Stimulated activated naive CD8-positive, alpha-beta T cell treated with anti-CD3 and anti-CD28 coated beads, Interleukin-15, Interleukin-2, amounts not matched to agents 100 ng/mL and 50 ng/mL, for 24 hours (primary cell): Measurements from ENCODE around the gene RELL2.
"Not testable (repeated sequence)": the region's sequence is repeated elsewhere in the genome, so short reads cannot be mapped to it uniquely, and the experiment has no call there.

Experiments used
- H3K27ac Mint-ChIP-seq: one replicate; pipeline ENCODE4 v1.8.0; 2021; ENCODE audit warnings: mild to moderate bottlenecking, mixed read lengths
- H3K27me3 Mint-ChIP-seq: one replicate; pipeline ENCODE4 v1.8.0; 2021; ENCODE audit warnings: mixed read lengths
- H3K36me3 Mint-ChIP-seq: one replicate; pipeline ENCODE4 v1.8.0; 2021; ENCODE audit warnings: low read depth, mixed read lengths
- H3K4me1 Mint-ChIP-seq: one replicate; pipeline ENCODE4 v1.8.0; 2021; ENCODE audit warnings: low read depth, mixed read lengths
- H3K4me3 Mint-ChIP-seq: one replicate; pipeline ENCODE4 v1.8.0; 2021; ENCODE audit warnings: mild to moderate bottlenecking, mixed read lengths
- H3K9me3 Mint-ChIP-seq: one replicate; pipeline ENCODE4 v1.8.0; 2021; ENCODE audit warnings: mixed read lengths

RELL2 gene, protein sequence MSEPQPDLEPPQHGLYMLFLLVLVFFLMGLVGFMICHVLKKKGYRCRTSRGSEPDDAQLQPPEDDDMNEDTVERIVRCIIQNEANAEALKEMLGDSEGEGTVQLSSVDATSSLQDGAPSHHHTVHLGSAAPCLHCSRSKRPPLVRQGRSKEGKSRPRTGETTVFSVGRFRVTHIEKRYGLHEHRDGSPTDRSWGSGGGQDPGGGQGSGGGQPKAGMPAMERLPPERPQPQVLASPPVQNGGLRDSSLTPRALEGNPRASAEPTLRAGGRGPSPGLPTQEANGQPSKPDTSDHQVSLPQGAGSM

GRCh38 chr5:141636413-141637122 lies at the start of gene RELL2, which contains the start of gene HDAC3:
RELL2 (plus strand) TSS chr5:141636997; CDS start chr5:141638226, 1,229 bp downstream.
HDAC3 (minus strand) TSS chr5:141636849; CDS start chr5:141636790, 59 bp downstream.
- peak within 1 kb of the TSS; percentile 92 for H3K4me3 Mint-ChIP-seq
- H3K36me3 Mint-ChIP-seq, result peaks cover 51% of the 10 kb centered on the region
- peaks cover 60% of the 10 kb centered on the region for H3K4me1 Mint-ChIP-seq
- H3K27me3 Mint-ChIP-seq, result no peaks in the 10 kb centered on the region
- peak within 1 kb of the TSS; percentile 90 for H3K27ac Mint-ChIP-seq
- no peaks in the 10 kb centered on the region for H3K9me3 Mint-ChIP-seq

- H3K4me1 Mint-ChIP-seq, result peaks cover 29% of the 10 kb centered on the region
- no peak overlapping the region for H3K27ac Mint-ChIP-seq
- no peaks in the 10 kb centered on the region for H3K27me3 Mint-ChIP-seq
- no peaks in the 10 kb centered on the region for H3K9me3 Mint-ChIP-seq
- H3K4me3 Mint-ChIP-seq, result no peak overlapping the region
- peaks cover 52% of the 10 kb centered on the region for H3K36me3 Mint-ChIP-seq
Observed at GRCh38 chr5:141590127-141590526, 46.7 kb upstream of the RELL2 start.

DNA sequence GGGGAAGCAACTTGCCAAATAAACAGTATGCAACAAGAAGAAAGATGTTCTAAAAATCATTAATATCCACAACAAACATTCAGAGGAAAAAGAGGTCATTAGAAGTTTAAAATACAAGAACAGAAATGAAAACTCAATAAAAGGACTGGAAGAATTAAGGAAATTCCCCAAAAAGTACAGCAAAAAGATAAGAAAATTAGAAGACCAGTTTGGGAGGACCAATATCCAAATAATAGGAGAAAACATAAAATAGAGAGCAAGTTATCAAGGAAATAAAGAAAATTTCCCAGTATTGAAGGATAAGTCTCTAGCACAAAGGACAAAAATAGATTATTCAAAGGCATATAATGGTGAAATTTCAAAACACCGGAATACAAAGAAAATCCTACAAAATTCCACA lies 39.9 kb upstream of the RELL2 start:
- Mint-ChIP-seq H3K4me3 (no peak overlapping the region), H3K27ac (peak overlapping the region; percentile 39), H3K27me3 (no peaks in the 10 kb centered on the region)

GRCh38 chr5:141597394-141597793 lies 39.4 kb upstream of the RELL2 start:
- Mint-ChIP-seq H3K9me3 (no peaks in the 10 kb centered on the region), H3K27me3 (no peaks in the 10 kb centered on the region), H3K4me3 (no peak overlapping the region), H3K27ac (peak overlapping the region; percentile 39), H3K36me3 (peaks cover 24% of the 10 kb centered on the region), H3K4me1 (peaks cover 70% of the 10 kb centered on the region)

More for the DNA sequence above, 39.9 kb upstream of the RELL2 start:
- Mint-ChIP-seq H3K9me3 (no peaks in the 10 kb centered on the region), H3K36me3 (peaks cover 29% of the 10 kb centered on the region), H3K4me1 (peaks cover 71% of the 10 kb centered on the region)

- Mint-ChIP-seq H3K36me3 (peaks cover 20% of the 10 kb centered on the region), H3K4me3 (no peak overlapping the region), H3K27me3 (no peaks in the 10 kb centered on the region), H3K9me3 (no peaks in the 10 kb centered on the region), H3K4me1 (peaks cover 70% of the 10 kb centered on the region), H3K27ac (no peak overlapping the region)
Observed at GRCh38 chr5:141597814-141598213, 39.0 kb upstream of the RELL2 start.

- Mint-ChIP-seq H3K27ac (peak overlapping the region; percentile 75), H3K4me3 (no peak overlapping the region), H3K4me1 (peaks cover 75% of the 10 kb centered on the region), H3K36me3 (peaks cover 20% of the 10 kb centered on the region), H3K27me3 (no peaks in the 10 kb centered on the region), H3K9me3 (no peaks in the 10 kb centered on the region)
Observed at GRCh38 chr5:141598391-141599345, 38.1 kb upstream of the RELL2 start.

DNA sequence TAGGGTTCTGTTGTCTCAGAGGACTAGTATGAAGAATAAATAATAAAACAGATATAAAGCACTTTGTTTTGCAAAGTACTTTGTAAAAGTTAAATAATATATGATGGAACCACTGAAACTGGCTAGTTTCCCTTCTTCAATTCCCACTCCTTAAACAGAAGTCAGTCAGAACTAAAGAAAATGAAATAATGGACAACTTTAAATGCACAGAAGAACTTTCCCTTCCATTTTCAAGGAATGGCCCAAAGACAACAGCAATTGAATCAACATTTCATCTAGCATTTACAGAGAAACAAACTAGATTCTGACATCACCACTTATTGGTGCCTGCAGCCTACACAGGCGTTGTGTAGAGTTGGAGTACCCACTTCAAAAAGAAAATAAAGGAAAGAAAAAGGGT lies 34.2 kb upstream of the RELL2 start:
- peaks cover 26% of the 10 kb centered on the region for H3K36me3 Mint-ChIP-seq
- no peaks in the 10 kb centered on the region for H3K27me3 Mint-ChIP-seq
- H3K9me3 Mint-ChIP-seq, result no peaks in the 10 kb centered on the region
- H3K4me3 Mint-ChIP-seq, result no peak overlapping the region
- H3K4me1 Mint-ChIP-seq, result peaks cover 98% of the 10 kb centered on the region
- peak overlapping the region; percentile 76 for H3K27ac Mint-ChIP-seq

- H3K27ac Mint-ChIP-seq, result peak overlapping the region; percentile 90
- H3K4me1 Mint-ChIP-seq, result peaks cover 98% of the 10 kb centered on the region
- no peaks in the 10 kb centered on the region for H3K9me3 Mint-ChIP-seq
- no peaks in the 10 kb centered on the region for H3K27me3 Mint-ChIP-seq
- peaks cover 32% of the 10 kb centered on the region for H3K36me3 Mint-ChIP-seq
- H3K4me3 Mint-ChIP-seq, result peak overlapping the region; percentile 74
Observed at GRCh38 chr5:141603923-141604717, 32.7 kb upstream of the RELL2 start.

GRCh38 chr5:141605523-141606277 lies 31.1 kb upstream of the RELL2 start:
- H3K4me3 Mint-ChIP-seq, result peak overlapping the region; percentile 66
- no peaks in the 10 kb centered on the region for H3K9me3 Mint-ChIP-seq
- H3K27me3 Mint-ChIP-seq, result no peaks in the 10 kb centered on the region
- peaks cover 95% of the 10 kb centered on the region for H3K4me1 Mint-ChIP-seq
- H3K36me3 Mint-ChIP-seq, result peaks cover 34% of the 10 kb centered on the region
- H3K27ac Mint-ChIP-seq, result peak overlapping the region; percentile 90

DNA sequence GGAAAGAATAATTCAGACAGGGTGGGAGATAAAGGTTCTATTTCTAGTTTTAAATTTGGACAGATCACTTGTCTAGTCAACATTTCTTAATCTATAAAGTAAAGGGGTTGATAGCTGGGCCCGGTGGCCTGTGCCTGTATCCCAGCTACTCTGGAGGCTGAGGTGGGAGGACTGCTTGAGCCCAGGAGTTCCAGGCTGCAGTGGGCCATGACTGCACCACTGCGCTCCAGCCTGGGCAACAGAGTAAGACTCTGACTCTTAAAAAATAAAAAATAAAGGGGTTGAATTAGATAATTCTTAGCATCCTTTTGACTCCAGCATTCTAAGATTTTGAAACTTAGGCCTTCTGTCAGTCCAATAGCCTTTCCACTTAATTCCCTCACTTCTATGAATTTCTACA lies 28.8 kb upstream of the RELL2 start:
- H3K27ac Mint-ChIP-seq, result peak overlapping the region; percentile 90
- H3K4me3 Mint-ChIP-seq, result no peak overlapping the region
- no peaks in the 10 kb centered on the region for H3K27me3 Mint-ChIP-seq
- H3K9me3 Mint-ChIP-seq, result no peaks in the 10 kb centered on the region
- H3K36me3 Mint-ChIP-seq, result peaks cover 49% of the 10 kb centered on the region
- H3K4me1 Mint-ChIP-seq, result peaks cover 95% of the 10 kb centered on the region

- Mint-ChIP-seq H3K27ac (peak overlapping the region; percentile 39), H3K27me3 (no peaks in the 10 kb centered on the region), H3K9me3 (no peaks in the 10 kb centered on the region), H3K36me3 (peaks cover 54% of the 10 kb centered on the region), H3K4me3 (no peak overlapping the region), H3K4me1 (peaks cover 95% of the 10 kb centered on the region)
Observed at GRCh38 chr5:141608557-141608956, 28.2 kb upstream of the RELL2 start.

DNA sequence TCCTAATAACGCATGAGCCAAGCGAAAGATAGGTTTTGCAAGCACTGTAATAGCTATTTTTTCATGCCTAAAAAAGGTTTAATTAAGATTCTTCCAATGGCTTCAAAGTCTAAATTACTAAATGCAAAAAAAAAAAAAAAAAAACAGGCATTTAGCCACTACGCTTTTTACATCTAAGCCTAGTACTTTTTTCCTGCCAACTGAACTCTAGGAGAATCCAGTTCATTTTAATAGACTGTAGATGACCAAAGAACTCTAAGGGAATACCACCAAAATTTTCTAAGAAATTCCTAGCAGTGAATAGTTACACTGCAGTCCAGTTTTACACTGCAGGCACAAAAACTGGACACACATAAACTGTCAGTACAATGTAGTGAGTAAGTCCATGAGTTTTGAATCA lies 27.8 kb upstream of the RELL2 start:
- Mint-ChIP-seq H3K36me3 (peaks cover 54% of the 10 kb centered on the region), H3K27ac (peak overlapping the region; percentile 39), H3K4me1 (peaks cover 95% of the 10 kb centered on the region), H3K4me3 (no peak overlapping the region), H3K9me3 (no peaks in the 10 kb centered on the region), H3K27me3 (no peaks in the 10 kb centered on the region)

DNA sequence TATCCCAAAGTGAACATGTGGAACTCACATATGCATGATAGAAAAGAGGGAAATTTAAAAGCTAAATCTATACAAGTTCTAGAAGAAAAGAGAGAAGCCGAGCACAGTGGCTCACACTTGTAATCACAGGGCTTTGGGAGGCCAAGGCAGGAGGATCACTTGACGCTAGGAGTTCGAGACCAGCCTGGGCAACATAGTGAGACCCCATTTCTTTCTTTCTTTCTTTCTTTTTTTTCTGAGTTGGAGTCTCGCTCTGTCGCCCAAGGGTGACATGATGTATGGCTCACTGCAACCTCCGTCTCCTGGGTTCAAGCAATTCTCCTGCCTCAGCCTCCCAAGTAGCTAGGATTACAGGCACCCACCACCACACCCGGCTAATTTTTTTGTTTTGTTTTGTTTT lies 26.9 kb upstream of the RELL2 start:
- H3K4me3 Mint-ChIP-seq, H3K9me3 Mint-ChIP-seq, H3K27me3 Mint-ChIP-seq: not testable (repeated sequence)
- Mint-ChIP-seq H3K4me1 (peaks cover 95% of the 10 kb centered on the region), H3K27ac (peak overlapping the region; percentile 83), H3K36me3 (peaks cover 47% of the 10 kb centered on the region)
